Astrocyte (in vitro differentiated cells and primary cell): Measurements from ENCODE around the gene PREX1. TPM values are rescaled to one million over a fixed set of nuclear protein-coding genes. Genes with fewer than 3 reads are reported as not detected.

Source experiments
- DNase-seq: peaks from one replicate; pipeline ENCODE4 v3.0.0-alpha.2; 2010; ENCODE audit warnings: low read depth
- FAIRE-seq: peaks from 2 replicates; lab custom pipeline; 2011; peaks lifted over from hg19 to GRCh38; lab: Jason Lieb, UNC
- H2AFZ ChIP-seq: 2 replicates; pipeline ENCODE4 v1.6.0; 2012; ENCODE audit warnings: low read depth, low read length, inconsistent platforms
- H3K27ac ChIP-seq: 2 replicates; pipeline ENCODE4 v1.5.1; 2011; ENCODE audit warnings: low read depth, low read length, inconsistent platforms
- H3K27me3 ChIP-seq: 2 replicates; pipeline ENCODE4 v1.6.0; 2011; ENCODE audit warnings: low read length, inconsistent platforms; ENCODE audit not compliant: insufficient read depth
- H3K36me3 ChIP-seq: 2 replicates; pipeline ENCODE4 v1.5.1; 2011; ENCODE audit warnings: low read length, inconsistent platforms; ENCODE audit not compliant: insufficient read depth
- H3K4me1 ChIP-seq: 2 replicates; pipeline ENCODE4 v1.5.1; 2011; ENCODE audit warnings: low read length, inconsistent platforms; ENCODE audit not compliant: insufficient read depth
- H3K4me2 ChIP-seq: 2 replicates; pipeline ENCODE4 v1.6.0; 2012; ENCODE audit warnings: low read length, inconsistent platforms
- H3K4me3 ChIP-seq: 2 replicates; pipeline ENCODE4 v1.5.1; 2011; ENCODE audit warnings: low read depth, mild to moderate bottlenecking, low read length, inconsistent platforms; ENCODE audit not compliant: insufficient read depth
- H3K79me2 ChIP-seq: 2 replicates; pipeline ENCODE4 v1.6.0; 2012; ENCODE audit warnings: mild to moderate bottlenecking, low read length, inconsistent platforms; ENCODE audit not compliant: insufficient read depth
- H3K9ac ChIP-seq: 2 replicates; pipeline ENCODE4 v1.6.0; 2012; ENCODE audit warnings: mild to moderate bottlenecking, low read length, inconsistent platforms
- H3K9me3 ChIP-seq: 2 replicates; pipeline ENCODE4 v1.5.1; 2012; ENCODE audit warnings: low read depth, mild to moderate bottlenecking, low read length, inconsistent platforms; ENCODE audit not compliant: insufficient read depth
- H4K20me1 ChIP-seq: 2 replicates; pipeline ENCODE4 v1.6.0; 2012; ENCODE audit warnings: low read length, inconsistent platforms; ENCODE audit not compliant: insufficient read depth
- H3K27ac Mint-ChIP-seq: one replicate; pipeline ENCODE4 v1.8.0; 2021; ENCODE audit warnings: mild to moderate bottlenecking, mixed read lengths; ENCODE audit not compliant: unreplicated experiment
- H3K27me3 Mint-ChIP-seq: one replicate; pipeline ENCODE4 v1.8.0; 2021; ENCODE audit warnings: low read depth, mixed read lengths; ENCODE audit not compliant: unreplicated experiment
- H3K36me3 Mint-ChIP-seq: one replicate; pipeline ENCODE4 v1.8.0; 2021; ENCODE audit warnings: low read depth, mixed read lengths; ENCODE audit not compliant: unreplicated experiment
- H3K4me1 Mint-ChIP-seq: one replicate; pipeline ENCODE4 v1.8.0; 2021; ENCODE audit warnings: low read depth, mixed read lengths; ENCODE audit not compliant: unreplicated experiment
- H3K4me3 Mint-ChIP-seq: one replicate; pipeline ENCODE4 v1.8.0; 2021; ENCODE audit warnings: mild to moderate bottlenecking, moderate library complexity, mixed read lengths; ENCODE audit not compliant: unreplicated experiment
- H3K9me3 Mint-ChIP-seq: one replicate; pipeline ENCODE4 v1.8.0; 2021; ENCODE audit warnings: mild to moderate bottlenecking, mixed read lengths; ENCODE audit not compliant: unreplicated experiment
- CTCF ChIP-seq: IDR thresholded peaks from 2 replicates; pipeline ENCODE4 v1.5.1; 2011; ENCODE audit warnings: low read depth, mild to moderate bottlenecking, inconsistent platforms, low read length, moderate library complexity; ENCODE audit not compliant: insufficient read depth
- EZH2 ChIP-seq: IDR thresholded peaks from 2 replicates; pipeline ENCODE4 v1.6.1; 2012; ENCODE audit warnings: mild to moderate bottlenecking, low read length, inconsistent platforms; ENCODE audit not compliant: insufficient read depth
- total RNA-seq: library from RNA; stranded (reverse); gene quantifications from 2 replicates; pipeline ENCODE4 v1.2.1, GENCODE V29; 2021

Gene PREX1
- total RNA-seq, 1 donor from 2014 or later = 3.5 TPM

GRCh38 chr20:48771542-48771941 lies 56.3 kb downstream of the PREX1 start:
- DNase-seq = peak; percentile 56
- H3K4me2 ChIP-seq = no peak overlapping the region
- Mint-ChIP-seq H3K9me3 (peaks cover 6% of the 10 kb centered on the region), H3K27me3 (peaks cover 10% of the 10 kb centered on the region), H3K4me3 (no peak overlapping the region), H3K4me1 (peaks cover 5% of the 10 kb centered on the region), H3K36me3 (peaks cover 4% of the 10 kb centered on the region), H3K27ac (no peak overlapping the region)
- FAIRE-seq = no peak
- TF ChIP-seq EZH2 (no peak), CTCF (no peak)
- H2AFZ ChIP-seq = no peak overlapping the region
- peaks cover 6% of the 10 kb centered on the region for H3K4me1 ChIP-seq
- peaks cover 7% of the 10 kb centered on the region for H4K20me1 ChIP-seq
- peaks cover 6% of the 10 kb centered on the region for H3K79me2 ChIP-seq
- no peaks in the 10 kb centered on the region for H3K9me3 ChIP-seq
- H3K27ac ChIP-seq = no peak overlapping the region
- H3K9ac ChIP-seq = no peak overlapping the region
- no peak overlapping the region for H3K4me3 ChIP-seq
- H3K36me3 ChIP-seq = no peaks in the 10 kb centered on the region
- H3K27me3 ChIP-seq = no peaks in the 10 kb centered on the region

- no peak for TF ChIP-seq EZH2
- no peak for TF ChIP-seq CTCF
- Mint-ChIP-seq H3K9me3 (peaks cover 8% of the 10 kb centered on the region), H3K4me3 (no peak overlapping the region), H3K36me3 (peaks cover 4% of the 10 kb centered on the region), H3K4me1 (peaks cover 4% of the 10 kb centered on the region), H3K27me3 (peaks cover 10% of the 10 kb centered on the region), H3K27ac (no peak overlapping the region)
- Histone ChIP-seq H3K79me2 (peaks cover 6% of the 10 kb centered on the region), H4K20me1 (peaks cover 7% of the 10 kb centered on the region), H3K9me3 (no peaks in the 10 kb centered on the region), H3K36me3 (no peaks in the 10 kb centered on the region), H3K9ac (no peak overlapping the region), H3K27ac (no peak overlapping the region), H3K4me2 (no peak overlapping the region), H3K27me3 (no peaks in the 10 kb centered on the region), H3K4me1 (peaks cover 5% of the 10 kb centered on the region), H3K4me3 (no peak overlapping the region), H2AFZ (no peak overlapping the region)
- FAIRE-seq (no peak), DNase-seq (no peak)
These were observed 56.9 kb downstream of the PREX1 start for GRCh38 chr20:48770700-48771442.
